HCT116 (cell line): ENCODE measurements around the gene TELO2. TPM values are rescaled to one million over a fixed set of nuclear protein-coding genes. Genes with fewer than 3 reads are reported as not detected.

Source experiments
- ATAC-seq: fragments of 200-7000 bp; cut with Tn5 transposase; 2 replicates; pipeline ENCODE4 v1.9.1; 2020; ENCODE audit warnings: mild to moderate bottlenecking, moderate library complexity
- BruUV-seq: library from RNA; stranded (reverse); fragments of 400-500 nt; replicated peaks from 2 replicates; lab custom pipeline; 2021; lab: Mats Ljungman, UMichigan
- CTCF ChIA-PET: fragments of 300-600 bp; sonication (Branson Sonifier 250); formaldehyde crosslinking; loops from one replicate; lab custom pipeline; 2021; ENCODE audit warnings: antibody characterized with exemption; lab: Charles Lee
- POLR2A ChIA-PET: fragments of 300-600, 350-600 bp; sonication (Branson Sonifier 250); formaldehyde crosslinking; loops from one replicate; lab custom pipeline; 2021; ENCODE audit warnings: antibody characterized with exemption; lab: Charles Lee
- RAD21 ChIA-PET, 2 experiments: fragments of 300-600 bp; sonication (Branson Sonifier 250); formaldehyde crosslinking; loops; one replicate each; lab custom pipeline; 2023; ENCODE audit warnings: low total read pairs in 2 of 2; ENCODE audit not compliant: uncharacterized antibody in 2 of 2, unreplicated experiment in 2 of 2, low non-redundant PET in 1 of 2; lab: Charles Lee
- DNase-seq: peaks from one replicate; pipeline ENCODE4 v3.0.0-alpha.2; 2010; ENCODE audit warnings: low read depth, low spot score
- H2AFZ ChIP-seq: fragments of 200-600 bp; shearing (Covaris generic), sonication (generic); 2 replicates; pipeline ENCODE4 v1.6.1; 2017; ENCODE audit warnings: low read depth, mixed run types, mixed read lengths, antibody characterized with exemption, low read length; ENCODE audit not compliant: poor library complexity, severe bottlenecking
- H3K27ac ChIP-seq: 2 replicates; pipeline ENCODE4 v1.5.1; 2012; ENCODE audit warnings: low read depth, low read length
- H3K27me3 ChIP-seq: fragments of 200-600 bp; sonication (generic); 2 replicates; pipeline ENCODE4 v1.6.1; 2016; ENCODE audit warnings: mixed run types, low read length, mixed read lengths; ENCODE audit not compliant: insufficient read depth
- H3K36me3 ChIP-seq, 2 experiments: fragments of 200-500 bp in 1 of 2; fragments of 200-600 bp in 1 of 2; sonication (Bioruptor generic) in 1 of 2; sonication (generic) in 1 of 2; 2 replicates each; pipeline versions ENCODE4 v1.5.1 to v1.6.1; 2014 to 2016; ENCODE audit warnings: low read length in 2 of 2, inconsistent platforms in 1 of 2, mixed read lengths in 1 of 2, mixed run types in 1 of 2; ENCODE audit not compliant: insufficient read depth in 2 of 2, control insufficient read depth in 1 of 2
- H3K4me1 ChIP-seq, 2 experiments: fragments of 200-600 bp in 1 of 2; sonication (generic) in 1 of 2; 2 replicates each; pipeline versions ENCODE4 v1.5.1 to v1.6.1; 2012 to 2017; ENCODE audit warnings: low read length in 2 of 2, inconsistent platforms in 1 of 2, mild to moderate bottlenecking in 1 of 2, mixed read lengths in 1 of 2, mixed run types in 1 of 2, moderate library complexity in 1 of 2; ENCODE audit not compliant: insufficient read depth in 2 of 2, control insufficient read depth in 1 of 2
- H3K4me2 ChIP-seq: fragments of 200-600 bp; sonication (generic); 2 replicates; pipeline ENCODE4 v1.6.1; 2017; ENCODE audit warnings: mixed run types, low read length, mixed read lengths
- H3K4me3 ChIP-seq, 2 experiments: fragments of 200-600 bp in 1 of 2; sonication (generic) in 1 of 2; replicated peaks in 1 of 2; 2 replicates each; pipeline ENCODE4 v1.5.1; 2011 to 2016; ENCODE audit warnings: low read length in 2 of 2, control low read depth in 1 of 2, low read depth in 1 of 2, mild to moderate bottlenecking in 1 of 2, mixed read lengths in 1 of 2, mixed run types in 1 of 2
- H3K79me2 ChIP-seq: fragments of 200-600 bp; sonication (generic); 2 replicates; pipeline ENCODE4 v1.6.1; 2017; ENCODE audit warnings: mild to moderate bottlenecking, mixed run types, low read length, moderate library complexity, mixed read lengths; ENCODE audit not compliant: insufficient read depth
- H3K9ac ChIP-seq: fragments of 200-600 bp; sonication (generic); 2 replicates; pipeline ENCODE4 v1.6.1; 2016; ENCODE audit warnings: low read length, mixed read lengths
- H3K9me2 ChIP-seq: fragments of 200-600 bp; sonication (generic), shearing (Covaris generic); 2 replicates; pipeline ENCODE4 v1.6.1; 2017; ENCODE audit warnings: mixed run types, mild to moderate bottlenecking, moderate library complexity; ENCODE audit not compliant: insufficient read depth
- H3K9me3 ChIP-seq, 2 experiments: fragments of 200-500 bp in 1 of 2; fragments of 200-600 bp in 1 of 2; sonication (Bioruptor generic) in 1 of 2; sonication (generic) in 1 of 2; 2 replicates each; pipeline ENCODE4 v1.6.1; 2014 to 2017; ENCODE audit warnings: low read length in 2 of 2, mixed read lengths in 2 of 2, inconsistent platforms in 1 of 2, low read depth in 1 of 2, mild to moderate bottlenecking in 1 of 2, mixed run types in 1 of 2, moderate library complexity in 1 of 2; ENCODE audit not compliant: control insufficient read depth in 1 of 2, insufficient read depth in 1 of 2
- H4K20me1 ChIP-seq: fragments of 200-600 bp; sonication (generic), shearing (Covaris generic); 2 replicates; pipeline ENCODE4 v1.6.1; 2017; ENCODE audit warnings: mixed run types, mild to moderate bottlenecking, moderate library complexity; ENCODE audit not compliant: insufficient read depth
- CEBPB ChIP-seq: IDR thresholded peaks from 2 replicates; pipeline ENCODE4 v1.6.1; 2012; ENCODE audit warnings: low read depth
- CTCF ChIP-seq, 3 experiments: fragments of 200-600 bp in 1 of 3; sonication (generic) in 1 of 3; IDR thresholded peaks in 2 of 3; conservative IDR thresholded peaks in 1 of 3; 2 replicates each; pipeline ENCODE4 v1.5.1; 2012 to 2017; ENCODE audit warnings: low read depth in 2 of 3, low read length in 2 of 3, antibody characterized with exemption in 1 of 3, borderline replicate concordance in 1 of 3, control low read depth in 1 of 3, mild to moderate bottlenecking in 1 of 3, mixed read lengths in 1 of 3, mixed run types in 1 of 3, moderate library complexity in 1 of 3; ENCODE audit not compliant: insufficient read depth in 1 of 3
- EGR1 ChIP-seq: IDR thresholded peaks from 2 replicates; pipeline ENCODE4 v1.6.1; 2012; ENCODE audit warnings: low read depth
- ELF1 ChIP-seq: IDR thresholded peaks from 2 replicates; pipeline ENCODE4 v1.6.1; 2012; ENCODE audit warnings: low read depth, borderline replicate concordance
- REST ChIP-seq: IDR thresholded peaks from 2 replicates; pipeline ENCODE4 v1.6.1; 2012; ENCODE audit warnings: low read depth
- SRF ChIP-seq: IDR thresholded peaks from 2 replicates; pipeline ENCODE4 v1.6.1; 2012; ENCODE audit warnings: low read depth
- ZBTB33 ChIP-seq: IDR thresholded peaks from 2 replicates; pipeline ENCODE4 v1.6.1; 2011; ENCODE audit warnings: mild to moderate bottlenecking, low read length, moderate library complexity; ENCODE audit not compliant: insufficient replicate concordance; ENCODE audit errors: extremely low read depth
- ZNF274 ChIP-seq: fragments of 200-500 bp; sonication (Bioruptor generic); IDR thresholded peaks from 2 replicates; pipeline ENCODE4 v1.6.1; 2014; ENCODE audit warnings: mild to moderate bottlenecking, low read depth, low read length, inconsistent platforms
- intact Hi-C: fragments of 100-400 bp; cut with micrococcal nuclease; formaldehyde crosslinking; loops from 2 replicates; pipeline ENCODE4 v1.10.0; 2022
- total RNA-seq: library from RNA; stranded (reverse); gene quantifications from one replicate; pipeline ENCODE4 v1.2.1, GENCODE V29; 2021; ENCODE audit not compliant: unreplicated experiment

Gene TELO2
- total RNA-seq, 1 experiment from 2014 or later = 74.3 TPM

- no peak overlapping the region for H3K27ac ChIP-seq
- ChIA-PET RAD21 (no interaction called here), CTCF (no interaction called here), POLR2A (no interaction called here)
- intact Hi-C loops = no loop called here
- ATAC-seq (no peak), DNase-seq (no peak)
- no peak overlapping the region for H3K4me3 ChIP-seq
- H3K9me2 ChIP-seq = no peaks in the 10 kb centered on the region
- H2AFZ ChIP-seq = no peak overlapping the region
- no peaks in the 10 kb centered on the region for H3K9me3 ChIP-seq
- peaks cover 10 to 44% of the 10 kb centered on the region in 2 experiments; a peak in 3 of 4 replicates for H3K36me3 ChIP-seq
- no peaks in the 10 kb centered on the region for H4K20me1 ChIP-seq
- no TSS peak for BruUV-seq
- H3K9ac ChIP-seq = no peak overlapping the region
- no peak overlapping the region for H3K4me2 ChIP-seq
- no peaks in the 10 kb centered on the region for H3K27me3 ChIP-seq
- H3K4me1 ChIP-seq = no peaks in the 10 kb centered on the region
- H3K79me2 ChIP-seq = peaks cover 14% of the 10 kb centered on the region; the same call in 1 of the 2 replicates
- TF ChIP-seq CTCF (IDR thresholded peaks at IDR 0.05 in 2 of 3, conservative IDR thresholded peaks at IDR 0.05 in 1 of 3; ENCODE audit: borderline replicate concordance in 1 of 3, insufficient read depth in 1 of 3, low read depth in 2 of 3, low read length in 2 of 3) (no peak), ZNF274 (no peak), ELF1 (no peak), REST (no peak), EGR1 (no peak), SRF (no peak), CEBPB (no peak), ZBTB33 (no peak)
Measured at GRCh38 chr16:1500465-1501150, 7.4 kb downstream of the TELO2 start.
